DND-41 (cell line): ENCODE measurements around the gene DHX36.

Experiments used
- ATAC-seq: fragments of 200-7000 bp; cut with Tn5 transposase; 3 replicates; pipeline ENCODE4 v1.9.1; 2021; ENCODE audit warnings: low read depth; ENCODE audit not compliant: insufficient read depth
- DNase-seq: peaks from one replicate; pipeline ENCODE4 v3.0.0-alpha.2; 2020
- H2AFZ ChIP-seq: 2 replicates; pipeline ENCODE4 v1.6.0; 2012; ENCODE audit warnings: low read depth, low read length
- H3K27ac ChIP-seq: 2 replicates; pipeline ENCODE4 v1.5.1; 2012; ENCODE audit warnings: low read length, inconsistent platforms
- H3K27me3 ChIP-seq: fragments of 200-600 bp; sonication (generic); 2 replicates; pipeline ENCODE4 v1.6.0; 2012; ENCODE audit warnings: low read length, mild to moderate bottlenecking, inconsistent platforms; ENCODE audit not compliant: insufficient read depth, poor library complexity
- H3K36me3 ChIP-seq: 2 replicates; pipeline ENCODE4 v1.5.1; 2012; ENCODE audit warnings: low read length, inconsistent platforms; ENCODE audit not compliant: insufficient read depth
- H3K4me1 ChIP-seq: 2 replicates; pipeline ENCODE4 v1.5.1; 2012; ENCODE audit warnings: mild to moderate bottlenecking, low read length; ENCODE audit not compliant: insufficient read depth
- H3K4me2 ChIP-seq: 2 replicates; pipeline ENCODE4 v1.6.0; 2012; ENCODE audit warnings: mild to moderate bottlenecking, moderate library complexity, low read length, inconsistent platforms; ENCODE audit not compliant: insufficient read depth
- H3K4me3 ChIP-seq, 2 experiments: fragments of 200-600 bp in 1 of 2; shearing (Covaris generic) in 1 of 2; 2 replicates each; pipeline ENCODE4 v1.5.1; 2012 to 2016; ENCODE audit warnings: inconsistent platforms in 2 of 2, low read length in 2 of 2, mild to moderate bottlenecking in 2 of 2, low read depth in 1 of 2, moderate library complexity in 1 of 2
- H3K79me2 ChIP-seq: 2 replicates; pipeline ENCODE4 v1.6.0; 2012; ENCODE audit warnings: low read length, inconsistent platforms; ENCODE audit not compliant: insufficient read depth
- H3K9ac ChIP-seq: 2 replicates; pipeline ENCODE4 v1.6.0; 2012; ENCODE audit warnings: low read depth, mild to moderate bottlenecking, inconsistent platforms, low read length, moderate library complexity
- H3K9me3 ChIP-seq: 2 replicates; pipeline ENCODE4 v1.5.1; 2012; ENCODE audit warnings: low read length, moderate library complexity, mild to moderate bottlenecking, inconsistent platforms; ENCODE audit not compliant: insufficient read depth, severe bottlenecking
- H4K20me1 ChIP-seq: 2 replicates; pipeline ENCODE4 v1.6.0; 2012; ENCODE audit warnings: low read length; ENCODE audit not compliant: insufficient read depth
- CTCF ChIP-seq: IDR thresholded peaks from 2 replicates; pipeline ENCODE4 v1.5.1; 2012; ENCODE audit warnings: borderline replicate concordance, low read length, moderate library complexity, mild to moderate bottlenecking; ENCODE audit not compliant: poor library complexity, severe bottlenecking; ENCODE audit errors: extremely low read depth
- EZH2 ChIP-seq: IDR thresholded peaks from 3 replicates; pipeline ENCODE4 v1.6.1; 2012; ENCODE audit warnings: borderline replicate concordance, low read depth, mild to moderate bottlenecking, moderate library complexity, low read length, inconsistent platforms; ENCODE audit not compliant: severe bottlenecking

Gene DHX36

GRCh38 chr3:154223519-154223918 is 100.8 kb downstream of the DHX36 start:
- TF ChIP-seq EZH2 = no peak
- TF ChIP-seq CTCF = no peak
- H3K4me2 ChIP-seq = no peak overlapping the region
- no peaks in the 10 kb centered on the region for H3K36me3 ChIP-seq

More at GRCh38 chr3:154223519-154223918, 100.8 kb downstream of the DHX36 start:
- ATAC-seq = no peak
- no peaks in the 10 kb centered on the region for H4K20me1 ChIP-seq
- H3K4me3 ChIP-seq = no peak overlapping the region
- no peak overlapping the region for H2AFZ ChIP-seq
- no peak for DNase-seq
- H3K79me2 ChIP-seq = no peaks in the 10 kb centered on the region
- H3K4me1 ChIP-seq = no peaks in the 10 kb centered on the region
- H3K9me3 ChIP-seq = no peaks in the 10 kb centered on the region
- H3K9ac ChIP-seq = no peak overlapping the region
- H3K27me3 ChIP-seq = peaks cover 5% of the 10 kb centered on the region
- no peak overlapping the region for H3K27ac ChIP-seq
